WTC11 (cell line): ENCODE measurements around the gene PRDX2. TPM values are rescaled to one million over a fixed set of nuclear protein-coding genes. Genes with fewer than 3 reads are reported as not detected.

Source experiments
- ATF2 ChIP-seq: sonication (generic); formaldehyde crosslinking; IDR thresholded peaks from 2 replicates; pipeline ENCODE4 v1.8.1; 2022; ENCODE audit warnings: low read depth, missing genetic modification reagents, borderline replicate concordance
- E2F4 ChIP-seq: sonication (generic); formaldehyde crosslinking; IDR thresholded peaks from 2 replicates; pipeline ENCODE4 v1.8.1; 2022; ENCODE audit warnings: low read depth, mild to moderate bottlenecking, moderate library complexity, missing genetic modification reagents, borderline replicate concordance
- ETV6 ChIP-seq: sonication (generic); formaldehyde crosslinking; IDR thresholded peaks from 2 replicates; pipeline ENCODE4 v1.8.1; 2022; ENCODE audit warnings: mild to moderate bottlenecking, missing genetic modification reagents
- FOXK1 ChIP-seq: sonication (generic); formaldehyde crosslinking; IDR thresholded peaks from 2 replicates; pipeline ENCODE4 v1.8.0; 2022; ENCODE audit warnings: mild to moderate bottlenecking, moderate library complexity, missing genetic modification reagents
- GABPB1 ChIP-seq: sonication (generic); formaldehyde crosslinking; IDR thresholded peaks from 2 replicates; pipeline ENCODE4 v1.8.1; 2023; ENCODE audit warnings: mild to moderate bottlenecking, missing genetic modification reagents
- HMGA2 ChIP-seq: fragments of 250-450 bp; sonication (Bioruptor Pico); IDR thresholded peaks from 2 replicates; pipeline ENCODE4 v1.4.0; 2021; ENCODE audit warnings: mild to moderate bottlenecking, moderate library complexity
- JUN ChIP-seq: sonication (generic); formaldehyde crosslinking; IDR thresholded peaks from 2 replicates; pipeline ENCODE4 v1.8.0; 2023; ENCODE audit warnings: mild to moderate bottlenecking, missing genetic modification reagents
- MAX ChIP-seq: sonication (generic); formaldehyde crosslinking; IDR thresholded peaks from 2 replicates; pipeline ENCODE4 v1.8.0; 2022; ENCODE audit warnings: mild to moderate bottlenecking, missing genetic modification reagents
- NFE2L1 ChIP-seq: sonication (generic); formaldehyde crosslinking; IDR thresholded peaks from 2 replicates; pipeline ENCODE4 v1.8.1; 2023; ENCODE audit warnings: missing genetic modification reagents
- NFYB ChIP-seq: sonication (generic); formaldehyde crosslinking; conservative IDR thresholded peaks from 2 replicates; pipeline ENCODE4 v1.8.0; 2022; ENCODE audit warnings: low read depth, missing genetic modification reagents
- NR2C2 ChIP-seq: sonication (generic); formaldehyde crosslinking; IDR thresholded peaks from 2 replicates; pipeline ENCODE4 v1.8.0; 2022; ENCODE audit warnings: mild to moderate bottlenecking, missing genetic modification reagents
- NR3C1 ChIP-seq: sonication (generic); formaldehyde crosslinking; conservative IDR thresholded peaks from 2 replicates; pipeline ENCODE4 v1.8.1; 2023; ENCODE audit warnings: low read depth, mild to moderate bottlenecking, missing genetic modification reagents
- OVOL2 ChIP-seq: fragments of 250-450 bp; sonication (Bioruptor Pico); IDR thresholded peaks from 2 replicates; pipeline ENCODE4 v1.9.0; 2021; ENCODE audit warnings: mild to moderate bottlenecking, borderline replicate concordance
- PRDM15 ChIP-seq: sonication (generic); formaldehyde crosslinking; IDR thresholded peaks from 2 replicates; pipeline ENCODE4 v1.8.0; 2022; ENCODE audit warnings: missing genetic modification reagents
- TCF7 ChIP-seq: sonication (generic); formaldehyde crosslinking; IDR thresholded peaks from 2 replicates; pipeline ENCODE4 v1.8.0; 2022; ENCODE audit warnings: mild to moderate bottlenecking, low read depth, missing genetic modification reagents, moderate library complexity
- USF2 ChIP-seq: sonication (generic); formaldehyde crosslinking; IDR thresholded peaks from 2 replicates; pipeline ENCODE4 v1.8.1; 2023; ENCODE audit warnings: mild to moderate bottlenecking, missing genetic modification reagents, moderate library complexity
- ZNF121 ChIP-seq: sonication (generic); formaldehyde crosslinking; IDR thresholded peaks from 2 replicates; pipeline ENCODE4 v1.8.0; 2023; ENCODE audit warnings: missing genetic modification reagents
- ZSCAN18 ChIP-seq: fragments of 250-450 bp; sonication (Bioruptor Pico); IDR thresholded peaks from 2 replicates; pipeline ENCODE4 v2.1.2; 2022; ENCODE audit warnings: mild to moderate bottlenecking, moderate library complexity
- total RNA-seq: library from RNA; stranded (reverse); gene quantifications from 3 replicates; pipeline ENCODE4 v1.2.3, GENCODE V29; 2021
- TF ChIP-seq, protein P1 (sequence below): sonication (generic); formaldehyde crosslinking; IDR thresholded peaks from 2 replicates; pipeline ENCODE4 v1.8.1; 2022; ENCODE audit warnings: mild to moderate bottlenecking, moderate library complexity, missing genetic modification reagents
- TF ChIP-seq, protein P2 (sequence below): sonication (generic); formaldehyde crosslinking; IDR thresholded peaks from 2 replicates; pipeline ENCODE4 v1.8.0; 2023; ENCODE audit warnings: mild to moderate bottlenecking, missing genetic modification reagents
- TF ChIP-seq, protein P3 (sequence below): sonication (generic); formaldehyde crosslinking; IDR thresholded peaks from 2 replicates; pipeline ENCODE4 v1.8.1; 2022; ENCODE audit warnings: mild to moderate bottlenecking, missing genetic modification reagents, moderate library complexity, borderline replicate concordance
- TF ChIP-seq, protein P4 (sequence below): sonication (generic); formaldehyde crosslinking; conservative IDR thresholded peaks from 2 replicates; pipeline ENCODE4 v1.8.1; 2022; ENCODE audit warnings: mild to moderate bottlenecking, missing genetic modification reagents

PRDX2 gene
- total RNA-seq, 1 experiment from 2014 or later: 378 TPM

GRCh38 chr19:12801466-12802266 is at the start of gene PRDX2, which contains the start of gene THSD8 (continued):
- TF ChIP-seq ZSCAN18: no peak
- peak; percentile 59; the same call in 1 of the 2 replicates for TF ChIP-seq ETV6
- TF ChIP-seq JUN (CRISPR knock-in tag): 0 out of 2 replicates have a peak, but pooled peaks have one; percentile 10
- TF ChIP-seq NR3C1: no peak
- no peak for TF ChIP-seq ZNF121
- TF ChIP-seq GABPB1: peak; percentile 21; the same call in 1 of the 2 replicates
- TF ChIP-seq NFE2L1 (CRISPR knock-in tag): no peak; the same call in 1 of the 2 replicates
- no peak for TF ChIP-seq TCF7 (CRISPR knock-in tag)
- TF ChIP-seq E2F4 (CRISPR knock-in tag): peak; percentile 62; the same call in 1 of the 2 replicates
- peak; percentile 91 for TF ChIP-seq MAX (CRISPR knock-in tag)
- no peak for TF ChIP-seq HMGA2 (CRISPR knock-in tag)
- TF ChIP-seq, protein P1, sequence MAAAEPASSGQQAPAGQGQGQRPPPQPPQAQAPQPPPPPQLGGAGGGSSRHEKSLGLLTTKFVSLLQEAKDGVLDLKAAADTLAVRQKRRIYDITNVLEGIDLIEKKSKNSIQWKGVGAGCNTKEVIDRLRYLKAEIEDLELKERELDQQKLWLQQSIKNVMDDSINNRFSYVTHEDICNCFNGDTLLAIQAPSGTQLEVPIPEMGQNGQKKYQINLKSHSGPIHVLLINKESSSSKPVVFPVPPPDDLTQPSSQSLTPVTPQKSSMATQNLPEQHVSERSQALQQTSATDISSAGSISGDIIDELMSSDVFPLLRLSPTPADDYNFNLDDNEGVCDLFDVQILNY (CRISPR knock-in tag): 0 out of 2 replicates have a peak, but pooled peaks have one; percentile 72
- TF ChIP-seq, protein P2, sequence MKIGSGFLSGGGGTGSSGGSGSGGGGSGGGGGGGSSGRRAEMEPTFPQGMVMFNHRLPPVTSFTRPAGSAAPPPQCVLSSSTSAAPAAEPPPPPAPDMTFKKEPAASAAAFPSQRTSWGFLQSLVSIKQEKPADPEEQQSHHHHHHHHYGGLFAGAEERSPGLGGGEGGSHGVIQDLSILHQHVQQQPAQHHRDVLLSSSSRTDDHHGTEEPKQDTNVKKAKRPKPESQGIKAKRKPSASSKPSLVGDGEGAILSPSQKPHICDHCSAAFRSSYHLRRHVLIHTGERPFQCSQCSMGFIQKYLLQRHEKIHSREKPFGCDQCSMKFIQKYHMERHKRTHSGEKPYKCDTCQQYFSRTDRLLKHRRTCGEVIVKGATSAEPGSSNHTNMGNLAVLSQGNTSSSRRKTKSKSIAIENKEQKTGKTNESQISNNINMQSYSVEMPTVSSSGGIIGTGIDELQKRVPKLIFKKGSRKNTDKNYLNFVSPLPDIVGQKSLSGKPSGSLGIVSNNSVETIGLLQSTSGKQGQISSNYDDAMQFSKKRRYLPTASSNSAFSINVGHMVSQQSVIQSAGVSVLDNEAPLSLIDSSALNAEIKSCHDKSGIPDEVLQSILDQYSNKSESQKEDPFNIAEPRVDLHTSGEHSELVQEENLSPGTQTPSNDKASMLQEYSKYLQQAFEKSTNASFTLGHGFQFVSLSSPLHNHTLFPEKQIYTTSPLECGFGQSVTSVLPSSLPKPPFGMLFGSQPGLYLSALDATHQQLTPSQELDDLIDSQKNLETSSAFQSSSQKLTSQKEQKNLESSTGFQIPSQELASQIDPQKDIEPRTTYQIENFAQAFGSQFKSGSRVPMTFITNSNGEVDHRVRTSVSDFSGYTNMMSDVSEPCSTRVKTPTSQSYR (CRISPR knock-in tag): no peak
- TF ChIP-seq, protein P3, sequence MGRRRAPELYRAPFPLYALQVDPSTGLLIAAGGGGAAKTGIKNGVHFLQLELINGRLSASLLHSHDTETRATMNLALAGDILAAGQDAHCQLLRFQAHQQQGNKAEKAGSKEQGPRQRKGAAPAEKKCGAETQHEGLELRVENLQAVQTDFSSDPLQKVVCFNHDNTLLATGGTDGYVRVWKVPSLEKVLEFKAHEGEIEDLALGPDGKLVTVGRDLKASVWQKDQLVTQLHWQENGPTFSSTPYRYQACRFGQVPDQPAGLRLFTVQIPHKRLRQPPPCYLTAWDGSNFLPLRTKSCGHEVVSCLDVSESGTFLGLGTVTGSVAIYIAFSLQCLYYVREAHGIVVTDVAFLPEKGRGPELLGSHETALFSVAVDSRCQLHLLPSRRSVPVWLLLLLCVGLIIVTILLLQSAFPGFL (CRISPR knock-in tag): 0 out of 2 replicates have a peak, but pooled peaks have one; percentile 8
- no peak for TF ChIP-seq USF2 (CRISPR knock-in tag)
- TF ChIP-seq NR2C2 (CRISPR knock-in tag): no peak
- TF ChIP-seq ATF2: no peak
- TF ChIP-seq OVOL2 (CRISPR knock-in tag): no peak
- TF ChIP-seq PRDM15: peak; percentile 61; the same call in 1 of the 2 replicates
- TF ChIP-seq, protein P4, sequence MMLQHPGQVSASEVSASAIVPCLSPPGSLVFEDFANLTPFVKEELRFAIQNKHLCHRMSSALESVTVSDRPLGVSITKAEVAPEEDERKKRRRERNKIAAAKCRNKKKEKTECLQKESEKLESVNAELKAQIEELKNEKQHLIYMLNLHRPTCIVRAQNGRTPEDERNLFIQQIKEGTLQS: no peak
- TF ChIP-seq FOXK1 (CRISPR knock-in tag): peak; percentile 50; the same call in 1 of the 2 replicates
- TF ChIP-seq NFYB (CRISPR knock-in tag): no peak
